CD4-positive, alpha-beta T cell treated with Interleukin-17A for 4 hours (primary cell): Measurements from ENCODE around the gene DOLK.
A peak's percentile ranks its signal among the peaks of the same experiment; 100 is the strongest.

Experiments
- DNase-seq: peaks from one replicate; pipeline ENCODE4 v3.0.0-alpha.2; 2020; ENCODE audit warnings: mixed read lengths

The DOLK gene

GRCh38 chr9:128903871-128904620 is 43.4 kb downstream of the DOLK start:
- peak; percentile 37 for DNase-seq

GRCh38 chr9:128903079-128903461 is 44.3 kb downstream of the DOLK start:
- peak; percentile 18 for DNase-seq

GRCh38 chr9:128902351-128903078 is 44.9 kb downstream of the DOLK start:
- peak; percentile 94 for DNase-seq

- no peak for DNase-seq
Measured at GRCh38 chr9:128901822-128902221, 45.6 kb downstream of the DOLK start.

- no peak for DNase-seq
Measured at GRCh38 chr9:128901379-128901778, 46.0 kb downstream of the DOLK start.

GRCh38 chr9:128899566-128900322 is 47.7 kb downstream of the DOLK start:
- DNase-seq, result peak; percentile 40

- no peak for DNase-seq
Measured at GRCh38 chr9:128898845-128899565, 48.4 kb downstream of the DOLK start.

- DNase-seq, result peak; percentile 47
Measured at GRCh38 chr9:128898382-128898781, 49.0 kb downstream of the DOLK start.

GRCh38 chr9:128895556-128895955 is 51.8 kb downstream of the DOLK start:
- peak; percentile 25 for DNase-seq
